ENCODE data around the gene SLC37A2. TPM values are rescaled to one million over a fixed set of nuclear protein-coding genes. Genes with fewer than 3 reads are reported as not detected.
A peak's percentile ranks its signal among the peaks of the same experiment; 100 is the strongest.

SLC37A2 gene
- total and polyA plus RNA-seq, 9 donors: 2.4 to 8.4 (median 3.3) TPM

- 100% methylated on average over 2 of the region's 7 CpGs for WGBS (ENCODE audit: insufficient coverage)
- no peak overlapping the region for H3K27ac ChIP-seq (ENCODE audit: low read length)
- peak; percentile 30 for DNase-seq
- H3K4me3 ChIP-seq (ENCODE audit: low read length): no peak overlapping the region
- H3K4me1 ChIP-seq (ENCODE audit: control insufficient read depth, insufficient read depth, low read length): no peaks in the 10 kb centered on the region
- H3K36me3 ChIP-seq (ENCODE audit: control insufficient read depth, insufficient read depth, low read length): peaks cover 41% of the 10 kb centered on the region
- H3K27me3 ChIP-seq (ENCODE audit: control insufficient read depth, insufficient read depth, low read length): no peaks in the 10 kb centered on the region
- no peaks in the 10 kb centered on the region for H3K9me3 ChIP-seq (replicated peaks; ENCODE audit: control insufficient read depth, low read depth, low read length)
These were observed 39.4 kb downstream of the SLC37A2 start for GRCh38 chr11:125102510-125102909.

GRCh38 chr11:125105926-125106325 lies 42.8 kb downstream of the SLC37A2 start:
- Histone ChIP-seq H3K4me1 (ENCODE audit: control insufficient read depth, insufficient read depth, low read length) (peaks cover 5% of the 10 kb centered on the region), H3K9me3 (replicated peaks; ENCODE audit: control insufficient read depth, low read depth, low read length) (no peaks in the 10 kb centered on the region), H3K36me3 (ENCODE audit: control insufficient read depth, insufficient read depth, low read length) (peaks cover 15% of the 10 kb centered on the region), H3K27me3 (ENCODE audit: control insufficient read depth, insufficient read depth, low read length) (no peaks in the 10 kb centered on the region), H3K27ac (ENCODE audit: low read length) (no peak overlapping the region), H3K4me3 (ENCODE audit: low read length) (no peak overlapping the region)
- DNase-seq: no peak
- no CpG with 5 or more reads among the region's 1 CpG for WGBS (ENCODE audit: insufficient coverage)

GRCh38 chr11:125108469-125108868 lies 45.4 kb downstream of the SLC37A2 start:
- Histone ChIP-seq H3K27ac (ENCODE audit: low read length) (no peak overlapping the region), H3K9me3 (replicated peaks; ENCODE audit: control insufficient read depth, low read depth, low read length) (no peaks in the 10 kb centered on the region), H3K27me3 (ENCODE audit: control insufficient read depth, insufficient read depth, low read length) (peaks cover under 1% of the 10 kb centered on the region), H3K36me3 (ENCODE audit: control insufficient read depth, insufficient read depth, low read length) (no peaks in the 10 kb centered on the region), H3K4me3 (ENCODE audit: low read length) (no peak overlapping the region), H3K4me1 (ENCODE audit: control insufficient read depth, insufficient read depth, low read length) (peaks cover 12% of the 10 kb centered on the region)
- DNase-seq: no peak
- WGBS (ENCODE audit: insufficient coverage): 88% methylated on average over 1 of the region's 3 CpGs

GRCh38 chr11:125110506-125110905 lies 47.4 kb downstream of the SLC37A2 start:
- H3K9me3 ChIP-seq (replicated peaks; ENCODE audit: control insufficient read depth, low read depth, low read length): no peaks in the 10 kb centered on the region
- H3K27me3 ChIP-seq (ENCODE audit: control insufficient read depth, insufficient read depth, low read length): peaks cover 11% of the 10 kb centered on the region
- H3K4me1 ChIP-seq (ENCODE audit: control insufficient read depth, insufficient read depth, low read length): peaks cover 12% of the 10 kb centered on the region
- no peaks in the 10 kb centered on the region for H3K36me3 ChIP-seq (ENCODE audit: control insufficient read depth, insufficient read depth, low read length)
- H3K27ac ChIP-seq (ENCODE audit: low read length): no peak overlapping the region
- WGBS (ENCODE audit: insufficient coverage): no CpG with 5 or more reads among the region's 4 CpGs
- no peak for DNase-seq
- H3K4me3 ChIP-seq (ENCODE audit: low read length): peak overlapping the region; percentile 96

- Histone ChIP-seq H3K4me1 (ENCODE audit: control insufficient read depth, insufficient read depth, low read length) (peaks cover 12% of the 10 kb centered on the region), H3K27me3 (ENCODE audit: control insufficient read depth, insufficient read depth, low read length) (peaks cover 11% of the 10 kb centered on the region), H3K9me3 (replicated peaks; ENCODE audit: control insufficient read depth, low read depth, low read length) (no peaks in the 10 kb centered on the region), H3K27ac (ENCODE audit: low read length) (peak overlapping the region; percentile 90), H3K4me3 (ENCODE audit: low read length) (peak overlapping the region; percentile 96), H3K36me3 (ENCODE audit: control insufficient read depth, insufficient read depth, low read length) (no peaks in the 10 kb centered on the region)
- no peak for DNase-seq
- 0% methylated on average over 1 of the region's 9 CpGs for WGBS (ENCODE audit: insufficient coverage)
These were observed 47.9 kb downstream of the SLC37A2 start for GRCh38 chr11:125111001-125111342.

GRCh38 chr11:125111343-125112207 lies 48.5 kb downstream of the SLC37A2 start, which contains the start of gene TMEM218:
TMEM218 (minus strand) TSS chr11:125111626; CDS start chr11:125102241, 9,385 bp downstream.
- Histone ChIP-seq H3K27me3 (ENCODE audit: control insufficient read depth, insufficient read depth, low read length) (peaks cover 11% of the 10 kb centered on the region), H3K9me3 (replicated peaks; ENCODE audit: control insufficient read depth, low read depth, low read length) (no peaks in the 10 kb centered on the region), H3K27ac (ENCODE audit: low read length) (peak within 1 kb of the TSS; percentile 90), H3K4me1 (ENCODE audit: control insufficient read depth, insufficient read depth, low read length) (peaks cover 12% of the 10 kb centered on the region), H3K36me3 (ENCODE audit: control insufficient read depth, insufficient read depth, low read length) (no peaks in the 10 kb centered on the region), H3K4me3 (ENCODE audit: low read length) (peak within 1 kb of the TSS; percentile 96)
- DNase-seq: peak; percentile 99
- WGBS (ENCODE audit: insufficient coverage): 0% methylated on average over 24 of the region's 49 CpGs

GRCh38 chr11:125112208-125112604 lies 49.1 kb downstream of the SLC37A2 start:
- 85% methylated on average over 7 of the region's 9 CpGs for WGBS (ENCODE audit: insufficient coverage)
- DNase-seq: no peak
- Histone ChIP-seq H3K27ac (ENCODE audit: low read length) (peak overlapping the region; percentile 39), H3K27me3 (ENCODE audit: control insufficient read depth, insufficient read depth, low read length) (peaks cover 11% of the 10 kb centered on the region), H3K4me3 (ENCODE audit: low read length) (peak overlapping the region; percentile 36), H3K9me3 (replicated peaks; ENCODE audit: control insufficient read depth, low read depth, low read length) (no peaks in the 10 kb centered on the region), H3K4me1 (ENCODE audit: control insufficient read depth, insufficient read depth, low read length) (peaks cover 12% of the 10 kb centered on the region), H3K36me3 (ENCODE audit: control insufficient read depth, insufficient read depth, low read length) (no peaks in the 10 kb centered on the region)

GRCh38 chr11:125114518-125114917 lies 51.4 kb downstream of the SLC37A2 start:
- no peaks in the 10 kb centered on the region for H3K36me3 ChIP-seq (ENCODE audit: control insufficient read depth, insufficient read depth, low read length)
- no peaks in the 10 kb centered on the region for H3K9me3 ChIP-seq (replicated peaks; ENCODE audit: control insufficient read depth, low read depth, low read length)
- peaks cover 12% of the 10 kb centered on the region for H3K4me1 ChIP-seq (ENCODE audit: control insufficient read depth, insufficient read depth, low read length)
- H3K27ac ChIP-seq (ENCODE audit: low read length): no peak overlapping the region
- H3K4me3 ChIP-seq (ENCODE audit: low read length): no peak overlapping the region
- H3K27me3 ChIP-seq (ENCODE audit: control insufficient read depth, insufficient read depth, low read length): peaks cover 11% of the 10 kb centered on the region
- 67% methylated on average over 7 of the region's 8 CpGs for WGBS (ENCODE audit: insufficient coverage)
- DNase-seq: no peak

- 90% methylated on average over 2 of the region's 4 CpGs for WGBS (ENCODE audit: insufficient coverage)
- H3K4me3 ChIP-seq (ENCODE audit: low read length): no peak overlapping the region
- H3K27me3 ChIP-seq (ENCODE audit: control insufficient read depth, insufficient read depth, low read length): peaks cover 11% of the 10 kb centered on the region
- H3K27ac ChIP-seq (ENCODE audit: low read length): no peak overlapping the region
- peaks cover 4% of the 10 kb centered on the region for H3K4me1 ChIP-seq (ENCODE audit: control insufficient read depth, insufficient read depth, low read length)
- H3K9me3 ChIP-seq (replicated peaks; ENCODE audit: control insufficient read depth, low read depth, low read length): no peaks in the 10 kb centered on the region
- no peak for DNase-seq
- no peaks in the 10 kb centered on the region for H3K36me3 ChIP-seq (ENCODE audit: control insufficient read depth, insufficient read depth, low read length)
These were observed 54.3 kb downstream of the SLC37A2 start for GRCh38 chr11:125117429-125117828.

GRCh38 chr11:125123194-125123946 lies 60.3 kb downstream of the SLC37A2 start:
- DNase-seq: no peak
- Histone ChIP-seq H3K36me3 (ENCODE audit: control insufficient read depth, insufficient read depth, low read length) (no peaks in the 10 kb centered on the region), H3K4me1 (ENCODE audit: control insufficient read depth, insufficient read depth, low read length) (peaks cover 7% of the 10 kb centered on the region), H3K9me3 (replicated peaks; ENCODE audit: control insufficient read depth, low read depth, low read length) (no peaks in the 10 kb centered on the region), H3K27me3 (ENCODE audit: control insufficient read depth, insufficient read depth, low read length) (peaks cover 4% of the 10 kb centered on the region), H3K27ac (ENCODE audit: low read length) (no peak overlapping the region), H3K4me3 (ENCODE audit: low read length) (no peak overlapping the region)
- 69% methylated on average over 4 of the region's 4 CpGs for WGBS (ENCODE audit: insufficient coverage)
